K562 (cell line): Measurements from ENCODE around the gene MAP2K7.

Experiments used
- FOXK1 ChIP-seq: sonication (generic); formaldehyde crosslinking; IDR thresholded peaks from 2 replicates; pipeline ENCODE4 v1.8.0; 2022; ENCODE audit warnings: missing genetic modification reagents, mild to moderate bottlenecking, borderline replicate concordance
- REST ChIP-seq, 2 experiments: fragments of 450-650 bp; formaldehyde crosslinking in 1 of 2; IDR thresholded peaks; 2 replicates each; pipeline versions ENCODE4 v1.4.0 to v1.6.1; 2014 to 2020; ENCODE audit warnings: mild to moderate bottlenecking in 2 of 2, borderline replicate concordance in 1 of 2, low read depth in 1 of 2
- TF ChIP-seq, protein P1 (sequence below), 3 experiments: IDR thresholded peaks in 2 of 3; conservative IDR thresholded peaks in 1 of 3; 2 replicates each; pipeline ENCODE4 v1.5.1; 2011 to 2012; ENCODE audit warnings: low read length in 3 of 3, mild to moderate bottlenecking in 3 of 3, control low read depth in 2 of 3, improper control_type of control experiment in 1 of 3, inconsistent platforms in 1 of 3, low read depth in 1 of 3, mixed read lengths in 1 of 3, moderate library complexity in 1 of 3; ENCODE audit not compliant: insufficient read depth in 2 of 3

GRCh38 chr19:7877249-7877836 lies 26.3 kb upstream of the MAP2K7 start:
- TF ChIP-seq REST (IDR thresholded peaks at IDR 0.05; ENCODE audit: borderline replicate concordance) (no peak), REST (CRISPR knock-in tag; IDR thresholded peaks at IDR 0.05; ENCODE audit: low read depth) (no peak), FOXK1 (no peak)
- TF ChIP-seq, protein P1, sequence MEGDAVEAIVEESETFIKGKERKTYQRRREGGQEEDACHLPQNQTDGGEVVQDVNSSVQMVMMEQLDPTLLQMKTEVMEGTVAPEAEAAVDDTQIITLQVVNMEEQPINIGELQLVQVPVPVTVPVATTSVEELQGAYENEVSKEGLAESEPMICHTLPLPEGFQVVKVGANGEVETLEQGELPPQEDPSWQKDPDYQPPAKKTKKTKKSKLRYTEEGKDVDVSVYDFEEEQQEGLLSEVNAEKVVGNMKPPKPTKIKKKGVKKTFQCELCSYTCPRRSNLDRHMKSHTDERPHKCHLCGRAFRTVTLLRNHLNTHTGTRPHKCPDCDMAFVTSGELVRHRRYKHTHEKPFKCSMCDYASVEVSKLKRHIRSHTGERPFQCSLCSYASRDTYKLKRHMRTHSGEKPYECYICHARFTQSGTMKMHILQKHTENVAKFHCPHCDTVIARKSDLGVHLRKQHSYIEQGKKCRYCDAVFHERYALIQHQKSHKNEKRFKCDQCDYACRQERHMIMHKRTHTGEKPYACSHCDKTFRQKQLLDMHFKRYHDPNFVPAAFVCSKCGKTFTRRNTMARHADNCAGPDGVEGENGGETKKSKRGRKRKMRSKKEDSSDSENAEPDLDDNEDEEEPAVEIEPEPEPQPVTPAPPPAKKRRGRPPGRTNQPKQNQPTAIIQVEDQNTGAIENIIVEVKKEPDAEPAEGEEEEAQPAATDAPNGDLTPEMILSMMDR (IDR thresholded peaks at IDR 0.05 in 2 of 3, conservative IDR thresholded peaks at IDR 0.05 in 1 of 3; ENCODE audit: insufficient read depth in 2 of 3, low read depth in 1 of 3, low read length in 3 of 3) = no peak
